Smooth muscle cell (in vitro differentiated cells): Measurements from ENCODE around the gene DMRTB1. TPM values are rescaled to one million over a fixed set of nuclear protein-coding genes. Genes with fewer than 3 reads are reported as not detected.

Source experiments
- DNase-seq: peaks from one replicate; lab custom pipeline; 2025; ENCODE audit not compliant: unreplicated experiment; lab: John Stamatoyannopoulos, UW
- H2AFZ ChIP-seq: fragments of 200-600 bp; sonication (generic); 2 replicates; pipeline ENCODE4 v1.6.0; 2016; ENCODE audit warnings: antibody characterized with exemption, low read depth, mild to moderate bottlenecking
- H3F3A ChIP-seq: fragments of 200-600 bp; sonication (generic); 2 replicates; pipeline ENCODE4 v1.6.0; 2017; ENCODE audit warnings: antibody characterized with exemption, low read depth
- H3K27ac ChIP-seq: fragments of 200-600 bp; sonication (generic); 2 replicates; pipeline ENCODE4 v1.5.1; 2016; ENCODE audit warnings: low read depth, mild to moderate bottlenecking
- H3K27me3 ChIP-seq: fragments of 200-600 bp; sonication (generic); 2 replicates; pipeline ENCODE4 v1.6.1; 2016; ENCODE audit warnings: low read depth, mild to moderate bottlenecking
- H3K36me3 ChIP-seq: fragments of 200-600 bp; sonication (generic); 2 replicates; pipeline ENCODE4 v1.5.1; 2016; ENCODE audit warnings: low read depth
- H3K4me1 ChIP-seq: fragments of 200-600 bp; sonication (generic); 2 replicates; pipeline ENCODE4 v1.5.1; 2016; ENCODE audit warnings: low read depth
- H3K4me2 ChIP-seq: fragments of 200-600 bp; sonication (generic); 2 replicates; pipeline ENCODE4 v1.6.0; 2016; ENCODE audit warnings: mild to moderate bottlenecking
- H3K4me3 ChIP-seq: fragments of 200-600 bp; sonication (generic); 2 replicates; pipeline ENCODE4 v1.5.1; 2016; ENCODE audit warnings: mild to moderate bottlenecking
- H3K79me2 ChIP-seq: fragments of 200-600 bp; sonication (generic); 2 replicates; pipeline ENCODE4 v1.6.0; 2016; ENCODE audit warnings: low read depth, mild to moderate bottlenecking
- H3K9ac ChIP-seq: fragments of 200-600 bp; sonication (generic); 2 replicates; pipeline ENCODE4 v1.6.0; 2016; ENCODE audit warnings: low read depth
- H3K9me3 ChIP-seq: fragments of 200-600 bp; sonication (generic); replicated peaks from 2 replicates; pipeline ENCODE4 v1.5.1; 2016; ENCODE audit warnings: low read depth
- H4K20me1 ChIP-seq: fragments of 200-600 bp; sonication (generic); 2 replicates; pipeline ENCODE4 v1.6.0; 2016; ENCODE audit warnings: low read depth
- whole genome bisulfite sequencing: methylation state at CpG from one replicate; pipeline ENCODE4 v1.1.7; 2016; ENCODE audit warnings: low lambda C conversion rate; 5-methylcytosine and 5-hydroxymethylcytosine counted together
- polyA plus RNA-seq: library from polyadenylated mRNA; unstranded; fragments of >200 nt; fragmentation: Nextera tagmentation; extraction: Ambion mirVana; gene quantifications from 2 replicates; pipeline ENCODE4 v1.2.1, GENCODE V29; 2016
- total RNA-seq: library from RNA; depleted of rRNA; stranded (reverse); fragments of >200 nt; gene quantifications from 2 replicates; pipeline ENCODE4 v1.2.3, GENCODE V29; 2014
- TF ChIP-seq, protein P1 (sequence below): fragments of 200-600 bp; sonication (generic); IDR thresholded peaks from 2 replicates; pipeline ENCODE4 v1.5.1; 2017; ENCODE audit warnings: borderline replicate concordance, mild to moderate bottlenecking, antibody characterized with exemption; ENCODE audit not compliant: insufficient read depth, poor library complexity, severe bottlenecking

Gene DMRTB1
- total and polyA plus RNA-seq, 2 experiments from 2014 or later = not detected

- H3K9ac ChIP-seq = no peak overlapping the region
- H2AFZ ChIP-seq = no peak overlapping the region
- no peaks in the 10 kb centered on the region for H3K27me3 ChIP-seq
- TF ChIP-seq, protein P1, sequence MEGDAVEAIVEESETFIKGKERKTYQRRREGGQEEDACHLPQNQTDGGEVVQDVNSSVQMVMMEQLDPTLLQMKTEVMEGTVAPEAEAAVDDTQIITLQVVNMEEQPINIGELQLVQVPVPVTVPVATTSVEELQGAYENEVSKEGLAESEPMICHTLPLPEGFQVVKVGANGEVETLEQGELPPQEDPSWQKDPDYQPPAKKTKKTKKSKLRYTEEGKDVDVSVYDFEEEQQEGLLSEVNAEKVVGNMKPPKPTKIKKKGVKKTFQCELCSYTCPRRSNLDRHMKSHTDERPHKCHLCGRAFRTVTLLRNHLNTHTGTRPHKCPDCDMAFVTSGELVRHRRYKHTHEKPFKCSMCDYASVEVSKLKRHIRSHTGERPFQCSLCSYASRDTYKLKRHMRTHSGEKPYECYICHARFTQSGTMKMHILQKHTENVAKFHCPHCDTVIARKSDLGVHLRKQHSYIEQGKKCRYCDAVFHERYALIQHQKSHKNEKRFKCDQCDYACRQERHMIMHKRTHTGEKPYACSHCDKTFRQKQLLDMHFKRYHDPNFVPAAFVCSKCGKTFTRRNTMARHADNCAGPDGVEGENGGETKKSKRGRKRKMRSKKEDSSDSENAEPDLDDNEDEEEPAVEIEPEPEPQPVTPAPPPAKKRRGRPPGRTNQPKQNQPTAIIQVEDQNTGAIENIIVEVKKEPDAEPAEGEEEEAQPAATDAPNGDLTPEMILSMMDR = no peak
- DNase-seq = no peak
- H3K4me2 ChIP-seq = peak overlapping the region; percentile 48
- H3K79me2 ChIP-seq = no peaks in the 10 kb centered on the region
- 69% methylated on average over 2 of the region's 7 CpGs for WGBS
- H3K4me3 ChIP-seq = no peak overlapping the region
- H3F3A ChIP-seq = no peaks in the 10 kb centered on the region
- H3K9me3 ChIP-seq = no peaks in the 10 kb centered on the region
- no peak overlapping the region for H3K27ac ChIP-seq
- H3K4me1 ChIP-seq = peaks cover 20% of the 10 kb centered on the region
- H4K20me1 ChIP-seq = no peaks in the 10 kb centered on the region
- no peaks in the 10 kb centered on the region for H3K36me3 ChIP-seq
Observed at GRCh38 chr1:53502641-53503432, 43.6 kb downstream of the DMRTB1 start.

DNA sequence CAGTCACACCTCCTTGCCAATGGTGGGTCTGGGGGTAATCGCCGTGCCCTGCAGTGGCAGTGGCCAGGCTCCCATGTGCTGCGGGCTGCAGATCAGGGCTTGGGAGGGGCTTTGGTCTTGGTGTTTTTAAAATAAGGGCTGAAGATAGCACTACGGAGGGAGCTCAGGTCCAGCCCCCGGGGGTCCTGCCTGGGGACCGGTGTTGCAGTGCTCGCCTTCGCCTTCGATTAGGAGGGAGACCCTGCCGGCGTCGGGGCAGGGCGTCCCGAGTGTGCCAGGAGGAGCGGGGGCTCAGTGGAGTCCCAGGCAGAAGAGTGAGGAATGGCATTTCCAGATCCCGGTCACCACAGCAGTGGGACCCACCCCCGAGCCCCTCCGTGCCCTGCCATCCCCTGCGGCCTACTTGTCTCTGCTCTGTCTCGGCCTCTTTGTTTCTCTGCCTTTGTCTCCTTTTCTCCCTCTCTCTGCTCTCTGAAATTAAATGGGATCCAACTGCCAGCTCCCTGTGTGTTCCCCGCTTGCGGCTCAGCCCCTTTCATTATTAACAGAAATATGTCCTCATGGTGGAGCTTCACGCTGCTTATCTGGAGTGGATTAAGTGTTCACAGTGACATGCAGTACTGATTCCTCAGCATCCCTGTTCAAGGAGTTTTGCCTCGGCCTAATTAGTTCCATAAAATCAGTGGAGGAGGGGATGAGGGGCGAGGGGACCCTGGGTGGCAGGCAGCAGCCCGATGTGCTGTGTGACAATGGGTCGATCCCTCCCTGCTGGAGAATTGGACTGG is 44.4 kb downstream of the DMRTB1 start:
- DNase-seq = no peak
- 57% methylated on average over 27 of the region's 27 CpGs for WGBS
- H3K9ac ChIP-seq = no peak overlapping the region
- H3K9me3 ChIP-seq = no peaks in the 10 kb centered on the region
- no peaks in the 10 kb centered on the region for H3F3A ChIP-seq
- H3K36me3 ChIP-seq = no peaks in the 10 kb centered on the region
- no peaks in the 10 kb centered on the region for H4K20me1 ChIP-seq
- no peak overlapping the region for H3K27ac ChIP-seq
- H3K79me2 ChIP-seq = no peaks in the 10 kb centered on the region
- no peak overlapping the region for H3K4me3 ChIP-seq
- H3K27me3 ChIP-seq = no peaks in the 10 kb centered on the region
- H3K4me2 ChIP-seq = peak overlapping the region; percentile 48
- TF ChIP-seq, protein P1 = no peak
- H2AFZ ChIP-seq = no peak overlapping the region
- peaks cover 20% of the 10 kb centered on the region for H3K4me1 ChIP-seq

GRCh38 chr1:53504901-53505300 is 45.7 kb downstream of the DMRTB1 start:
- no peaks in the 10 kb centered on the region for H3K9me3 ChIP-seq
- peaks cover 24% of the 10 kb centered on the region for H3K4me1 ChIP-seq
- no peak overlapping the region for H3K27ac ChIP-seq
- no peaks in the 10 kb centered on the region for H3K36me3 ChIP-seq
- H3K4me2 ChIP-seq = no peak overlapping the region
- no peak overlapping the region for H2AFZ ChIP-seq
- H3K9ac ChIP-seq = no peak overlapping the region
- TF ChIP-seq, protein P1 = no peak
- no peaks in the 10 kb centered on the region for H3K79me2 ChIP-seq
- WGBS = 97% methylated on average over 9 of the region's 9 CpGs
- H3K4me3 ChIP-seq = no peak overlapping the region
- H3K27me3 ChIP-seq = no peaks in the 10 kb centered on the region
- H3F3A ChIP-seq = no peaks in the 10 kb centered on the region
- DNase-seq = no peak
- no peaks in the 10 kb centered on the region for H4K20me1 ChIP-seq
